ENCODE results near the gene TGM1.

The TGM1 gene

DNA sequence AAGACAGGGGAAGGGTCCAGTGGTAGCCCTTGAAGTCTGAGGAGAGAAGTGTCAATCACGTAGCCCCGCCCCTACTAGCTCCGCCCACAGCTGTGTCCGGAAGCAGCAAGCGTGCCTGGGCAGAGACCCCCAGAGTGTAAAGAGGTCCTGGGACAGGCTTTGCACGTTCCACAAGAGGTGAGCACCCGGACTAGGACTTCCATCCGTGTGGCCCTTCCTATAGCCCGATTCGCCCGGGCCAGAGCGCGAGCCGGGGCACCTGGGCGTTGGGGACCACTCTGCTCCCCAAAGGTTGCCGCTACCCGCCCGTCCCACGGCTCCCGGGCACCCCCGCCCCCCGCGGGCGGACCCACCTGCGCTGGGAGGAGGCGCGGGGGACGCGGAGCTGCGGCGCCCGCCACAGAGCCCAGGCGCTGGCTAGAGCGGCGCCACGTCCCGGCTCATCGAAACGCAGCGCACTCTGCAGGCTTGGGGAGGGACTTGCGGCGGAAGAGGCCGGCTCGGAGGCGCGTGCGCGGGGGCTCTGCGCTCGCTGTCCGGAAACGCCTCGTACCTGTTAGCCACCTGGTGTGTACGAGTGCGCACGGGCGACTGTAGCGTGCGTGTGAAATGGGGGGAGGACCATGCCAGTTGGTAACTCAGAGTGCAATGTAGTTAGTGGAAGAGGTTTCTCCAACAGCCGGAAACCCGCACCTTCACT is 8.3 kb upstream of the TGM1 start, which contains the start of gene RABGGTA:
Gene RABGGTA, minus strand, starts transcription at position 464 of the 700 bp plus-strand sequence. CDS start 482 bp downstream, outside the sequence.
- peak; percentile 69 to 85 for DNase-seq (ENCODE audit: low read depth in 2 of 2)

- no peak for DNase-seq (ENCODE audit: low read depth in 2 of 2)
Observed at GRCh38 chr14:24270537-24271133, 7.7 kb upstream of the TGM1 start.

- DNase-seq (ENCODE audit: low read depth in 2 of 2), result no peak
Observed at GRCh38 chr14:24269910-24270536, 7.0 kb upstream of the TGM1 start.

GRCh38 chr14:24269368-24269767 is 6.4 kb upstream of the TGM1 start:
- no peak for DNase-seq (ENCODE audit: low read depth in 2 of 2)

DNA sequence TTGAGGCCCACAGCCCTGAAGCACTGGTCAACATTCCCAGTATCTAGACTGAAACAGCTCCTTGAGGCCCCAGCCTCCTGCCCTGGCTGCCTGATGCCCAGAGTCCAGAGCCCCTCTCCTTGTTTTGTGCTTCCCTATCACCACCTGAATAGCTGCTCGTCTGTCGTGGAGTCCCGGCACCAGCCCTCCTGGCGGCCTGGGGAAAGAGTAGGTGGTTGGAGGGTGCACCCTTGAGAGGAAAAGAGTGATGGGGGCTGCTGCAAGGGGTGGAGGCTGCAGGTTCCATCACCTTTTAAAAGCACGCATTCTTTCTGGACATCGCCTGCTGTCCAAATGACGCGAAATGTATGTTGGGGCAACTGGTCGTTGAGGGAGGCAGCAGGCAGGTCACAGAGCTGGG is 5.2 kb upstream of the TGM1 start:
- no peak for DNase-seq (ENCODE audit: low read depth in 2 of 2)

DNA sequence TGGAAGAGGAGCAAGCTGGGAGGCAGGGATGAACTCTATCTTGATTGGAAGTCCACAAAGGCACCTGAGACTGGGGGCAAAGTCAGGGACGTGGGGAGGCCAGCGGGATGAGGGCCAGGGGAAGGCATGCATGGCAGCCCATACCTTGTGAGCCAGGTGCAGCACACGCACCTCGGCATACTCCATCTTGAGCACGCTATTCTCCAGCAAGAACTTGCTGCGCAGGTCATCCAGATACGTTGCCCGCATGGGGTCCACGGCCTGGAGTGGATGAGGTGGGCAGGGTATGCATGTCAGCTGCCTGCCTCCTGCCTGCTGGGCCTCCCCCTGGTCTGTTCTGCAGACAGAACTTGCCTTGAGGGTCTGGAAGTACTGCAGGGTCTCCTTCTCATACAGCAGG is 4.5 kb upstream of the TGM1 start:
- no peak for DNase-seq (ENCODE audit: low read depth in 2 of 2)

DNA sequence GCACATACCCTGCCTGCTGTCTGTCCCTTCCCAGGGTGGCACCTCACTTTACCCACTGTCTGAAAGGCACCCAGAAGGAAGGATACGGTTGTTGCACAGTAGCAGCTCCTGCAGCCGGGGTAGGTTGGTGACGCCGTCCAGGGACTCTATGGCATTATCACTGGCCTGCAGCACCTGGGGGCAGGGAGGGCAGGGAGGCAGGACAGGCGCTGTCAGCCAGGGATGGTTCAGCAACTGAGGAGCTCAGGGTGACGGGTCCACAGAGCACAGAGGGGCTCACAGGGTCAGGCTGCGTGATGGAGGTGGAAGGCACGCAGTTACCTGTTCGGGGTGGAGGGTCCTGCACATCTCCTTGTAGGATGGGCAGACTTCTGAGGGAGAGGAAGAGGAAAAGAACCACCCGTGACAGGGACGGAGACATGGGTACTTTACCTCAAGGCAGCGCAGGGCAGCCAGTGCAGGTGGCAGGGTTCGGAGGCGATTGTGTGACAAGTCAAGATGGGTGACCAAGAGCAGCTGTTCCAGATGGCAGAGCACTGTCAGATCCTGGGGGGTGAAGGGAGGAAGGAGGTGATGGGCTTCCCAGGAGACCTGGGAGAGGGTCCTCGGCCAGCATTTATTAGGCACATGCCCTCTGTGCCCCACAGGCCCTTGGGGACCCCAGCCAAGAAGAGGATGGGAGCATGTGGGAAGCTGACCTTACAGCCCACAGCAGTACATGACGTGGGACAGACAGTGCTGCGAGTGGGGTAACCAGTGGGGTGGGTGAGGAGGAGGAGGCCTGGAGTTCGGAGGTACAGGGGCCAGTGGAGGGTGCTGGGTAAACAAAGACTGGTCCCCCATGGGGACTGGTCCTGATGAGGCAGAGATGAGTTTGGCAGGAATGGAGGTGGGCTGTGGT is 3.6 kb upstream of the TGM1 start:
- no peak for DNase-seq (ENCODE audit: low read depth in 2 of 2)

- DNase-seq (ENCODE audit: low read depth in 2 of 2), result no peak
Observed at GRCh38 chr14:24264298-24264697, 1.3 kb upstream of the TGM1 start.

DNA sequence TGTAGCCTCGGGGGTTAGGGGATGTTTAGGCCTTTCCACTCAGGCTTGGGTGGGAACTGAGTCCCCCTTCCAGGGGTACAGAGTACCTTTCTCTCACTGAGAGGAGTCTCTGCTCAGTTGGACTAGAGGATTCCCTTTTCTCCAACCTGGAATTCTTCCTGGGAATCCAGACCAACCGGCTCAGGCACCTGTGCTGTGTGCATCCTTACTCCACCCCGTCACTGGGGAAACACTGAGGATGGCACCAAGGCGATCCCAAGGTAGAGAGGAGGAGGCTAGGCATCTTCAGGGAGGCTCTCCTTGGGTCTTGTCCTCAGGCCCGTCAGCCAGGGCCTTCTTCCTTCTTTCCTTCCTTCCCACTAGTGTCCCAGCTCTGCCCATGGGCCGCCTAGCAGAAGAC is 871 bp upstream of the TGM1 start:
- DNase-seq (ENCODE audit: low read depth in 2 of 2), result no peak

GRCh38 chr14:24261969-24262327 is 1.0 kb downstream of the TGM1 start:
- no peak for DNase-seq (ENCODE audit: low read depth in 2 of 2)

DNA sequence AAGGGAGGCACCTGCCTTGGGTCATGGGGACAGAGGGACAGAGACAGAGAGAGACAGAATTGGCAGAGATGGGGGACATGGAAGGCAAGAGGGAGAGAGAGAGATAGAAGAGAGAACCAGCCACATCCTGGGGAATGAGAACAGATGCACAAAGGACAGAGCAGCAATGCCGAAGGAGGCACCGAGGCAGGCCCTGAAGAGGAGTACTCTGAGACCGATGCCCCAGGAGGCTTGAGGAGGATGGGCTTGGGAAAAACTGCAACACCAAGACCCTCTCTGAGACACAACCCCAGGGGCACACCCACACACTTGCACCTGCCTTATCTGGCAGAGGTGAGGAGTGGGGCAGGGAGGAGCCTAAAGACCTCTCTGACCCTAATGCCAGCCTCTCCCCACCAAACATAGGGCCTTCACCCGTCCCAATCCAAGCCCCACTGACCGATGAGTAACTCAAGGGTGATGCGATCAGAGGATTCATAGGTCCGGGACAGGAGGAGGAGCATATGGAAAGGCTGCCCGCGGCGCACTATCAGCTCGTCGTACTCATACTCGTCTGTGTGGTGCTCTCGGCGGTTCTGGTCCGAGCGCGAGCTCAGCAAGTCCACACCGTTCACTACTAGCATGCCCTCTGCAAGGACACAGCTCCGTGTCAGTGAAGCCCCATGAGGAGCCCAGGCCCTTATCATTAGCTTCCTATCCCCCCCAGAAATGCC is 1.6 kb downstream of the TGM1 start:
- DNase-seq (ENCODE audit: low read depth in 2 of 2), result no peak

- no peak for DNase-seq (ENCODE audit: low read depth in 2 of 2)
Observed at GRCh38 chr14:24260780-24261157, 2.2 kb downstream of the TGM1 start.

- DNase-seq (ENCODE audit: low read depth in 2 of 2), result no peak
Observed at GRCh38 chr14:24260026-24260779, 2.8 kb downstream of the TGM1 start.

DNA sequence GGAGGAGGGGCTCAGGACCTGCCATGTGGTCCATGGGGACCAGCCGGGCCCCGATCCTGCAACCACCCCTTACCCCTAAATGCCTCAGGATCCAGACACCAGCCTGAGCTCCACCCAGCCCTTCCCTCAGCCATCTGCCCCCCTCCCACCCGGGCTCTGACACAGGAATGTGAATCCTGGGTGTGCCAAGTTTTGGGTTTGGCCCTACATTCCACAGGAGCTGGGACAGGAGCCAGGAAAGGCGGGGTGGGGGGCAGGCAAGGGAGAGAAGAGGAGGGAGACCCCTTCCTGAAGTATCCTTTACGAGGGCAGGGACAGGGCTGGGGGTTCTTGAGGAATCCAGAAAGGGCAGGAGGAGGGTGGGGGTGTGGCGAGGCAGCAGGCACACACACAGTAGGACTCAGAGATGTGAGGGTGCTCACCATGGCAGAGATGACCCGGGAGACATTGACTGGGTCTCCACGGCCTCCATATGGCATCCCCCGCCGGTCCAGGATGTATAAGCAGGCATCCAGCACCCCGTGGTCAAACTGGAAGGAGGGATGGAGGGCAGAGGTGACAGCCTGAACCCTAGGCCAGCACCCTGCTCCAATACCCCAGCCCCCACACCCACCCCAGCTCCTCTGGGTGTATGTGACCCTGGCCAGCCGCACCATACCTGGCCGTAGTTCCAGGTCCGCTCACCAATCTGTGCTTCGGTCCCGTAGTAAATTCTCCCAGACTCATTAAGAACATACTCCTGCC is 3.5 kb downstream of the TGM1 start:
- no peak for DNase-seq (ENCODE audit: low read depth in 2 of 2)

GRCh38 chr14:24258548-24259265 is 4.3 kb downstream of the TGM1 start:
- no peak for DNase-seq (ENCODE audit: low read depth in 2 of 2)

- DNase-seq (ENCODE audit: low read depth in 2 of 2), result no peak
Observed at GRCh38 chr14:24258119-24258518, 4.9 kb downstream of the TGM1 start.

DNA sequence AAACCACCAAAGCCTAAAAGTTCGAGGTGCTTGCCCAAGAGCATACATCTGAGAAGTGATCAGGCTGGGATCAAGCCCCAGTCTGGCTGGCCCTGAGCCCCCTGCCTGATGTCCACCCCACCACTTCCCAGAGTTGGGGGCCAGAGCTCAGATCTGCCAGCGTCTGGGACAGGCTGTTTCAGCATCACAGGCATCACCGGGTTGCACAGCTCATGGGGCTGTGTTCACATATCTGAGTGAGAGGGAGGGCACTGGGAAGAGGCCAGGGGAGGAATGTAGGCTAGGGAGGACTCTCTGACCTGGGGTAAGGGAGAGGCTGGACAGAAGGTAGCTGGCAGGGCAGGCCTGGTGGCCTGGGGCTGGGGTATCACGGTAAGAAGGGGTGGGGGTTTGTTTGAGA is 6.0 kb downstream of the TGM1 start:
- DNase-seq (ENCODE audit: low read depth in 2 of 2), result no peak

DNA sequence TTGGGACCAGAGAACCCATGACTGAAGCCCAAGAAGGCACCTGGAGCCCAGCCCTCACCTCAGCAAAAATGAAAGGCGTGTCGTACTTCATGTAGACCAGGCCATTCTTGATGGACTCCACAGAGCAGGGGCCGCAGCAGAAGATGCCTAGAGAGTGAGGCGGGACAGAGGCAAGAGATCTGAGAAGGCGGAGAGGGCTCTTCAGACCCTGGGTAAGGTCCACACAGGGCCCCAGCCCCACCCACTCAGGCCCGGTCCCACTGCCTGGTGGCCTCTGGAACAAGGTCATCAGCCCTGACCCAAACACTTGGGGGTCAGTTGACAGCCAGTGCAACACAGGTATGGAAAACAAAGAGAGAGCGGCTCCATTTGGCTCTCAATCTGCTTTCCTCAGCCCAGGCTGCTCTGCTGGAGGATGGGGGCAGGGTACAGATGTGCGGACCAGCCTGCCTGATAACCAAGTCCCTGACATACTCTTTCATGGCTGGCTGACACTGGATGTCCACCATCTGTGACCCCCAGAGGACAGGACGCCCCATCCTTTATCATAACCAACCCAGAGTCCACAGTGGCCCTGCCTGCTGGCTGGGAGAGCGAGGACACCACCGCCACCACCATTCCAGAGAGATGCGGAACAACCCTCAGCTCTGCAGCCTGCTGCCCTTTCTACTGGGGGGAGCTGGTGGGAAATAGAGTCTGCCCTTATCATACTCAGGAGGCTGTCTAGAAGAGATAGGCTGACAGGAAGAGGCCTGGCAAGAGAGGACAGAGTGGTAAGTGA is 6.9 kb downstream of the TGM1 start:
- DNase-seq (ENCODE audit: low read depth in 2 of 2), result no peak

DNA sequence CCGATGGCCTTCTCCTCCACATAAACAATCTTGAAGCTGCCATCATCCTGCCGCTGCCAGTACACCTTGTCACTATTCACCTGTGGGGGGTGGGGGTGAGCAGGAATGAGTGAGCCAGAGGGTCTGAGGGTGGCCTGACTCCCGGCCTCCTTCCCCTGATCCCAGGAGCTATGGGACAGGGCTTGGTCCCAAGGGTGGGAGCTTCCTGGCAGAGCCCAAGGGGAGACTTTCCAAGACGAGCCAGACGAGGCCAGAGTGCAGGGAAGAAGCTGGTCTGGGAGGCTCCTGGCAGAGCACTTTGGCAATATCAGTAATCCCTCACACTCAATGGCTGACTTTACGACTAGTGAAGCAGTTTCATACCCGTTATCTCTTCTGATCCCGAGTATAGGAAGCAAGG is 7.5 kb downstream of the TGM1 start:
- no peak for DNase-seq (ENCODE audit: low read depth in 2 of 2)
